ENCODE measurements around the gene TBC1D19. TPM values are rescaled to one million over a fixed set of nuclear protein-coding genes. Genes with fewer than 3 reads are reported as not detected.
"Not testable (repeated sequence)": the region's sequence is repeated elsewhere in the genome, so short reads cannot be mapped to it uniquely, and the experiment has no call there.

The TBC1D19 gene
- total RNA-seq, 1 experiment from 2014 or later = 19.1 TPM

GRCh38 chr4:26663888-26664287 is 80.0 kb downstream of the TBC1D19 start:
- H3K4me3 Mint-ChIP-seq (ENCODE audit: unreplicated experiment) = no peak overlapping the region
- no peaks in the 10 kb centered on the region for H3K9me3 ChIP-seq
- ChIA-PET POLR2A (no interaction called here), CTCF (no interaction called here)
- no peak overlapping the region for H3K27ac Mint-ChIP-seq (ENCODE audit: unreplicated experiment)
- no peaks in the 10 kb centered on the region for H3K36me3 ChIP-seq (ENCODE audit: control insufficient read depth, insufficient read depth, low read length)
- no peaks in the 10 kb centered on the region for H3K4me1 Mint-ChIP-seq (ENCODE audit: low read depth, unreplicated experiment)
- H3K9me3 Mint-ChIP-seq (ENCODE audit: unreplicated experiment) = no peaks in the 10 kb centered on the region
- H3K27me3 ChIP-seq (replicated peaks; ENCODE audit: control insufficient read depth, insufficient read depth, low read length) = no peaks in the 10 kb centered on the region
- H3K4me1 ChIP-seq = no peaks in the 10 kb centered on the region
- no peaks in the 10 kb centered on the region for H3K27me3 Mint-ChIP-seq (ENCODE audit: insufficient read depth, unreplicated experiment)
- no peak for DNase-seq
- H3K36me3 Mint-ChIP-seq (ENCODE audit: insufficient read depth, unreplicated experiment) = peaks cover 5% of the 10 kb centered on the region
- intact Hi-C loops (cut with micrococcal nuclease; ENCODE audit: unreplicated experiment) = no loop called here
- no TSS peak for BruUV-seq (replicated peaks)
- no peak for TF ChIP-seq CTCF (IDR thresholded peaks at IDR 0.05; ENCODE audit: insufficient read depth in 1 of 2, low read depth in 1 of 2, low read length in 1 of 2, severe bottlenecking in 1 of 2, unreplicated experiment in 1 of 2)
- no peak overlapping the region for H3K4me3 ChIP-seq (ENCODE audit: low read depth, low read length)

DNA sequence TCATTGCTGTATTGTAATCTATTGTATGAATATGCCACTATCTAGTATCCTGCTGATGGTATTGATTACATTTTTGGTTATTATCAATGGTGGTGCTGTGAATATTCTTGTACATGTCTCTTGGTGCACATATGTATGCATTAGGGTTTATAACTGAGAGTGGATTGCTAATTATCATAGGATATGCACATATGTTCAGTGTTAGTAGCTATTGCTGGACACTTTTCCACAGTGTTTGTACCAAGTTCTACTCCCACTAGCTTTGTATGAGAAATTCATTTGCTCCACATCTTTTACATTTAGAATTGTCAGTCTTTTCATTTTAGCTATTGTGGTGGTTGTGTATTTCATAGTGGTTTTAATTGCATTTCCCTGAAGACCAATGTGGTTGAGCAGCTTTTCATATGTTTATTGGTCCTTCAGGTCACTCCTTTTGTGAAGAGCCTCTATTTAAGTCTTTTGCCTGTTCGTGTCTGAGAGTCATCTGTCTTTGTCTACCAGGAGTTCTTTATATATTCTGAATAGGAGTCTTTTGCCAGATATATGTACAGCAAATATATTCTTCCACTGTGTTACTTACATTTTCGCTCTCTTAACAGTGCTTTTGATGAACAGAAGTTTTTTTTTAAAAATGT is 87.1 kb downstream of the TBC1D19 start:
- no peaks in the 10 kb centered on the region for H3K36me3 ChIP-seq (ENCODE audit: control insufficient read depth, insufficient read depth, low read length)
- Mint-ChIP-seq H3K9me3 (ENCODE audit: unreplicated experiment) (no peaks in the 10 kb centered on the region), H3K27ac (ENCODE audit: unreplicated experiment) (no peak overlapping the region), H3K36me3 (ENCODE audit: insufficient read depth, unreplicated experiment) (no peaks in the 10 kb centered on the region), H3K4me3 (ENCODE audit: unreplicated experiment) (no peak overlapping the region), H3K4me1 (ENCODE audit: low read depth, unreplicated experiment) (no peaks in the 10 kb centered on the region), H3K27me3 (ENCODE audit: insufficient read depth, unreplicated experiment) (no peaks in the 10 kb centered on the region)
- BruUV-seq (replicated peaks) = no TSS peak
- H3K4me3 ChIP-seq (ENCODE audit: low read depth, low read length) = no peak overlapping the region
- POLR2A ChIA-PET = no interaction called here
- H3K27me3 ChIP-seq (replicated peaks; ENCODE audit: control insufficient read depth, insufficient read depth, low read length) = no peaks in the 10 kb centered on the region
- H3K9me3 ChIP-seq = no peaks in the 10 kb centered on the region
- no peak for DNase-seq
- no peak for TF ChIP-seq CTCF (IDR thresholded peaks at IDR 0.05; ENCODE audit: insufficient read depth in 1 of 2, low read depth in 1 of 2, low read length in 1 of 2, severe bottlenecking in 1 of 2, unreplicated experiment in 1 of 2)
- intact Hi-C loops (cut with micrococcal nuclease; ENCODE audit: unreplicated experiment) = no loop called here
- CTCF ChIA-PET = no interaction called here
- no peaks in the 10 kb centered on the region for H3K4me1 ChIP-seq

DNA sequence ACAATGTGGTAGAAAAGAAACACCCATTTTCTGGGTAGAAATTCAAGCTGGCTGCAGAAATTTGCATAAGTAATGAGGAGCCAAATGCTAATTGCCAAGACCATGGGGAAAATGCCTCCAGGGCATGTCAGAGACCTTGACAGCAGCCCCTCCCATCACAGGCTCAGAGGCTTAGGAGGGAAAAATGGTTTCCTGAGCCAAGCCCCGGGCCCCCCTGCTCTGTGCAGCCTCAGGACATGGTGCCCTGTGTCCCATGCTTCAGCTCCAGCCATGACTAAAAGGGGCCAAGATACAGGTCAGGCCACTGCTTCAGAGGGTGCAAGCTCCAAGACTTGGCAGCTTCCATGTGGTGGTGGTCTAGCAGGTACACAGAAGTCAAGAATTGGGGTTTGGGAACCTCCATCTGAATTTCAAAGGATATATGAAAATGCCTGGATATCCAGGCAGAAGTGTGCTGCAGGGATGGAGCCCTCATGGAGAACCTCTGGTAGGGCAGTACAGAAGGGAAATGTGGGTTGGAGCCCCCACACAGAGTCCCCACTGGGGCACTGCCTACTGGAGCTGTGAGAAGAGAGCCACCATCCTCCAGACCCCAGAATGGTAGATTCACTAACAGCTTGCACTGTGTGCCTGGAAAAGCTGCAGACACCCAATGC is 95.3 kb downstream of the TBC1D19 start:
- H3K36me3 ChIP-seq (ENCODE audit: control insufficient read depth, insufficient read depth, low read length); H3K4me1 ChIP-seq; H3K4me3 Mint-ChIP-seq (ENCODE audit: unreplicated experiment); CTCF ChIA-PET; H3K27ac Mint-ChIP-seq (ENCODE audit: unreplicated experiment); H3K4me1 Mint-ChIP-seq (ENCODE audit: low read depth, unreplicated experiment); intact Hi-C loops (cut with micrococcal nuclease; ENCODE audit: unreplicated experiment); H3K27me3 ChIP-seq (replicated peaks; ENCODE audit: control insufficient read depth, insufficient read depth, low read length); H3K4me3 ChIP-seq (ENCODE audit: low read depth, low read length); BruUV-seq (replicated peaks); H3K27me3 Mint-ChIP-seq (ENCODE audit: insufficient read depth, unreplicated experiment): not testable (repeated sequence)
- POLR2A ChIA-PET = interaction anchor here (0.7 kb wide), 1 partner anchor 111 kb away, joined by 3 read pairs; no protein-coding TSS in a partner anchor
- Mint-ChIP-seq H3K36me3 (ENCODE audit: insufficient read depth, unreplicated experiment) (peaks cover 48% of the 10 kb centered on the region), H3K9me3 (ENCODE audit: unreplicated experiment) (peaks cover 45% of the 10 kb centered on the region)
- peaks cover 17% of the 10 kb centered on the region for H3K9me3 ChIP-seq
- DNase-seq = peak in 1 of 2 experiments; percentile 1

Data from Caco-2 (cell line).